ENCODE data around the gene FAIM2. TPM values are rescaled to one million over a fixed set of nuclear protein-coding genes. Genes with fewer than 3 reads are reported as not detected.

The FAIM2 gene
- total and polyA plus RNA-seq, 4 donors = 18.1 to 203 (median 130) TPM

Other genes starting within 250 kb of the FAIM2 start
- gene FMNL3, start 196.5 kb downstream of the FAIM2 start, total RNA-seq = 10 to 100 TPM; 21.7 to 34.3 TPM
- 10 to 100 TPM; 23.4 to 24.8 TPM for gene FMNL3, start 196.5 kb downstream of the FAIM2 start, polyA plus RNA-seq (ENCODE audit: insufficient read length in 2 of 2)
- 100 to 1,000 TPM; 443 to 497 TPM for gene TMBIM6, start 162.3 kb downstream of the FAIM2 start, total RNA-seq
- 100 to 1,000 TPM; 556 to 601 TPM for gene TMBIM6, start 162.3 kb downstream of the FAIM2 start, polyA plus RNA-seq (ENCODE audit: insufficient read length in 2 of 2)
- gene NCKAP5L, start 75.5 kb downstream of the FAIM2 start, total RNA-seq = 10 to 100 TPM; 13.4 to 21.0 TPM
- 10 to 100 TPM; 28.5 to 35.5 TPM for gene NCKAP5L, start 75.5 kb downstream of the FAIM2 start, polyA plus RNA-seq (ENCODE audit: insufficient read length in 2 of 2)
- gene BCDIN3D, start 60.8 kb downstream of the FAIM2 start, total RNA-seq = 1 to 10 TPM; 3.9 to 6.7 TPM
- 1 to 10 TPM; 6.7 to 6.8 TPM for gene BCDIN3D, start 60.8 kb downstream of the FAIM2 start, polyA plus RNA-seq (ENCODE audit: insufficient read length in 2 of 2)
- not detected for gene AQP2, start 46.8 kb upstream of the FAIM2 start, total RNA-seq
- under 1 TPM; 0.44 to 0.47 TPM for gene AQP2, start 46.8 kb upstream of the FAIM2 start, polyA plus RNA-seq (ENCODE audit: insufficient read length in 2 of 2)
- under 1 TPM; 0.20 to 0.99 TPM for gene AQP5, start 58.0 kb upstream of the FAIM2 start, total RNA-seq
- 1 to 10 TPM; 1.8 to 2.4 TPM for gene AQP5, start 58.0 kb upstream of the FAIM2 start, polyA plus RNA-seq (ENCODE audit: insufficient read length in 2 of 2)
- gene AQP6, start 69.0 kb upstream of the FAIM2 start, total RNA-seq = 1 to 10 TPM; 2.1 to 2.3 TPM
- 1 to 10 TPM; 7.3 to 9.2 TPM for gene AQP6, start 69.0 kb upstream of the FAIM2 start, polyA plus RNA-seq (ENCODE audit: insufficient read length in 2 of 2)
- gene RACGAP1, start 121.6 kb upstream of the FAIM2 start, total RNA-seq = 10 to 100 TPM; 32.1 to 38.4 TPM
- 10 to 100 TPM; 42.7 to 46.2 TPM for gene RACGAP1, start 121.6 kb upstream of the FAIM2 start, polyA plus RNA-seq (ENCODE audit: insufficient read length in 2 of 2)
- 10 to 100 TPM; 14.3 to 25.1 TPM for gene ASIC1, start 153.7 kb upstream of the FAIM2 start, total RNA-seq
- 100 to 1,000 TPM; 134 to 148 TPM for gene ASIC1, start 153.7 kb upstream of the FAIM2 start, polyA plus RNA-seq (ENCODE audit: insufficient read length in 2 of 2)
- 10 to 100 TPM; 34.7 to 52.3 TPM for gene SMARCD1, start 181.4 kb upstream of the FAIM2 start, total RNA-seq
- gene SMARCD1, start 181.4 kb upstream of the FAIM2 start, polyA plus RNA-seq (ENCODE audit: insufficient read length in 2 of 2) = 100 to 1,000 TPM; 126 to 133 TPM
- gene GPD1, start 200.1 kb upstream of the FAIM2 start, total RNA-seq = 10 to 100 TPM; 14.8 to 19.5 TPM
- gene GPD1, start 200.1 kb upstream of the FAIM2 start, polyA plus RNA-seq (ENCODE audit: insufficient read length in 2 of 2) = 10 to 100 TPM; 39.1 to 52.6 TPM
- 10 to 100 TPM; 23.8 to 74.8 TPM for gene COX14, start 208.3 kb upstream of the FAIM2 start, total RNA-seq
- 10 to 100 TPM; 48.4 to 49.0 TPM for gene COX14, start 208.3 kb upstream of the FAIM2 start, polyA plus RNA-seq (ENCODE audit: insufficient read length in 2 of 2)

Measured in spinal cord (tissue), 4 donors.